ENCODE measurements around the gene PPP6R2.

Gene PPP6R2

GRCh38 chr22:50446708-50447575 lies 103.8 kb downstream of the PPP6R2 start:
- no peak overlapping the region for H3K4me3 ChIP-seq (ENCODE audit: low read length)
- DNase-seq (ENCODE audit: low read depth), result no peak
- no peak for TF ChIP-seq CTCF (IDR thresholded peaks at IDR 0.05; ENCODE audit: insufficient read depth, low read depth, low read length, missing control alignments)

- no peak for DNase-seq (ENCODE audit: low read depth)
- H3K4me3 ChIP-seq (ENCODE audit: low read length), result no peak overlapping the region
- no peak for TF ChIP-seq CTCF (IDR thresholded peaks at IDR 0.05; ENCODE audit: insufficient read depth, low read depth, low read length, missing control alignments)
Measured at GRCh38 chr22:50447576-50448551, 104.7 kb downstream of the PPP6R2 start.

DNA sequence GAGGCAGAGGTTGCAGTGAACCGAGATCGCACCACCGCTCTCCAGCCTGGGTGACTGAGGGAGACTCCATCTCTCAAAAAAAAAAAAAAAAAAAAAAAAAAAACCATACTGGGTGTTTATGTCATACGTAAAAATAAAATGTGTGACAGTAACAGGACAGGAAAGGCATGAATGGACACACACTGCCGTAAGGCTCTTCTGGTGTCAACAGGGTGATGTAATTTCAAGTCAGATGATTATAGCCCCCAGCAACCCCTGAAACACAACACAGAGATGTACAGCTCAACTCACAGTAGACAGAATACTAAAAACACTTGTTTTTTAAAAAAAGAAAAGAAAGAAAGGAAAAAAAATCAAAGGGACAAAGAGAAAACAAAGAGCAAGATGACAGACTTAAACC lies 109.5 kb downstream of the PPP6R2 start:
- TF ChIP-seq CTCF (IDR thresholded peaks at IDR 0.05; ENCODE audit: insufficient read depth, low read depth, low read length, missing control alignments), result no peak
- no peak for DNase-seq (ENCODE audit: low read depth)

DNA sequence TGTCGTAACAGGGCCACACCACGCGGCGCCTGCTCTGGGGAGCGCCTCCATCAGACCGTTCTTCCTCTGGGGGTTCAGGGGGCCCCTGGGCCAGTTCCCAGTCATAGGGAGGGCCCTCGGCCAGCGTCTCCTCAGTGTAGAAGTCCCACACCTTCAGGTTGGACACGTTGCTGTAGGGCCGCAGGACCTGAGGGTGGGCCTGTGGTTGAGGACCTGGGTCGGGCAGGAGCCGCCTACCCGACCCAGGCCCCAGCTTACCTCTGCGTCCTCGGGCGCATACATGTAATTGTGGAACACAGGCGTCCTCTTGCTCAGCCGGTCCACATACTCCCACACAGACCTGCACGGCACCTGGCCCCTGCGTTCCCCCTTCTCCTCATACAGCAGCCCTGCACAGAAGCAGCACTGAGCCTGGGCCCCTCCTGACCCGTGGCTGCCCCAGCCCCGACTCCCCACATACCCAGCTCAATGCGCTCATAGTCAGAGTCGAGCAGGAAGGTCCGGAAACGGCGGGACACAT lies 111.5 kb downstream of the PPP6R2 start:
- no peak for DNase-seq (ENCODE audit: low read depth)
- H3K4me3 ChIP-seq (ENCODE audit: low read length), result no peak overlapping the region
- TF ChIP-seq CTCF (IDR thresholded peaks at IDR 0.05; ENCODE audit: insufficient read depth, low read depth, low read length, missing control alignments), result no peak

More for the DNA sequence above, 109.5 kb downstream of the PPP6R2 start:
- H3K4me3 ChIP-seq (ENCODE audit: low read length), result no peak overlapping the region

- H3K4me3 ChIP-seq (ENCODE audit: low read length), result no peak overlapping the region
- no peak for DNase-seq (ENCODE audit: low read depth)
- no peak for TF ChIP-seq CTCF (IDR thresholded peaks at IDR 0.05; ENCODE audit: insufficient read depth, low read depth, low read length, missing control alignments)
Measured at GRCh38 chr22:50455201-50455600, 112.1 kb downstream of the PPP6R2 start.

DNA sequence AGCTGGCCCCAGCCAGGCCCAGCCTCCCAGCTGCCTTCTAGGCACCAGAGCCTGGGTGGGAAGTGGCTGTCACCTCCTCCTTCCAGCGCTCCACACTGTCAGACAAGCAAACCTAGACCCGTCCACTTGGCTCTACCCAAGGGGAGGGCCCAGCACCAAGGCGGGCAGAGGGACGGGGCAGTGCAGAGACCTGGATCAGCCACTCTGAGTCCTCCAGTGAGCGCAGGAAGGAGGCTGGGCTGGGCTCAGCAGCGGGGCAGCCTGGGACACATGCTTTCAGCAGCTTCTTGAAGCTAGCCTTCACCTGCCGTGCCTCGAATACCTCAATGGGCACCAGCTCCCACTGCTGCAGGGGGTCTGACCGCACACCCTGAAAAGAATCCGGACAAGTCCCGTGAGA lies 112.9 kb downstream of the PPP6R2 start:
- no peak overlapping the region for H3K4me3 ChIP-seq (ENCODE audit: low read length)
- DNase-seq (ENCODE audit: low read depth), result no peak
- no peak for TF ChIP-seq CTCF (IDR thresholded peaks at IDR 0.05; ENCODE audit: insufficient read depth, low read depth, low read length, missing control alignments)

All from epithelial cell of esophagus (primary cell).